Brain microvascular endothelial cell (primary cell): Measurements from ENCODE around the gene SS18.
A peak's percentile ranks its signal among the peaks of the same experiment; 100 is the strongest.

ENCODE experiments used
- DNase-seq: peaks from one replicate; pipeline ENCODE4 v3.0.0-alpha.2; 2020
- H3K27ac ChIP-seq: fragments of 250-450 bp; sonication (Bioruptor Pico); 2 replicates; pipeline ENCODE4 v1.5.1; 2020; ENCODE audit warnings: mild to moderate bottlenecking, moderate library complexity
- H3K27me3 ChIP-seq: fragments of 250-450 bp; sonication (Bioruptor Pico); replicated peaks from 2 replicates; pipeline ENCODE4 v1.5.1; 2020; ENCODE audit warnings: mild to moderate bottlenecking
- H3K36me3 ChIP-seq: fragments of 250-450 bp; sonication (Bioruptor Pico); replicated peaks from 2 replicates; pipeline ENCODE4 v1.5.1; 2020; ENCODE audit warnings: mild to moderate bottlenecking
- H3K4me3 ChIP-seq: 2 replicates; pipeline ENCODE4 v1.5.1; 2011; ENCODE audit warnings: low read depth, mild to moderate bottlenecking, control low read depth, low read length, moderate library complexity
- in situ Hi-C: cut with HindIII; loops from 2 replicates; pipeline ENCODE4 v1.10.0; 2017; ENCODE audit warnings: low sequenced_read_pairs, low pct_ligation_motif_present
- TF ChIP-seq, protein P1 (sequence below): IDR thresholded peaks from 2 replicates; pipeline ENCODE4 v1.5.1; 2011; ENCODE audit warnings: low read depth, mild to moderate bottlenecking, moderate library complexity, low read length, control low read depth, inconsistent platforms; ENCODE audit errors: missing control alignments

Gene SS18

GRCh38 chr18:26004832-26005231 is 85.6 kb downstream of the SS18 start:
- no peak overlapping the region for H3K4me3 ChIP-seq
- no peak for DNase-seq
- TF ChIP-seq, protein P1, sequence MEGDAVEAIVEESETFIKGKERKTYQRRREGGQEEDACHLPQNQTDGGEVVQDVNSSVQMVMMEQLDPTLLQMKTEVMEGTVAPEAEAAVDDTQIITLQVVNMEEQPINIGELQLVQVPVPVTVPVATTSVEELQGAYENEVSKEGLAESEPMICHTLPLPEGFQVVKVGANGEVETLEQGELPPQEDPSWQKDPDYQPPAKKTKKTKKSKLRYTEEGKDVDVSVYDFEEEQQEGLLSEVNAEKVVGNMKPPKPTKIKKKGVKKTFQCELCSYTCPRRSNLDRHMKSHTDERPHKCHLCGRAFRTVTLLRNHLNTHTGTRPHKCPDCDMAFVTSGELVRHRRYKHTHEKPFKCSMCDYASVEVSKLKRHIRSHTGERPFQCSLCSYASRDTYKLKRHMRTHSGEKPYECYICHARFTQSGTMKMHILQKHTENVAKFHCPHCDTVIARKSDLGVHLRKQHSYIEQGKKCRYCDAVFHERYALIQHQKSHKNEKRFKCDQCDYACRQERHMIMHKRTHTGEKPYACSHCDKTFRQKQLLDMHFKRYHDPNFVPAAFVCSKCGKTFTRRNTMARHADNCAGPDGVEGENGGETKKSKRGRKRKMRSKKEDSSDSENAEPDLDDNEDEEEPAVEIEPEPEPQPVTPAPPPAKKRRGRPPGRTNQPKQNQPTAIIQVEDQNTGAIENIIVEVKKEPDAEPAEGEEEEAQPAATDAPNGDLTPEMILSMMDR: no peak
- no peak overlapping the region for H3K27ac ChIP-seq
- in situ Hi-C loops: no loop called here
- H3K36me3 ChIP-seq: no peaks in the 10 kb centered on the region
- no peaks in the 10 kb centered on the region for H3K27me3 ChIP-seq

- H3K27me3 ChIP-seq: no peaks in the 10 kb centered on the region
- no peaks in the 10 kb centered on the region for H3K36me3 ChIP-seq
- TF ChIP-seq, protein P1: no peak
- no peak overlapping the region for H3K27ac ChIP-seq
- H3K4me3 ChIP-seq: no peak overlapping the region
- no peak for DNase-seq
- in situ Hi-C loops: no loop called here
Observed at GRCh38 chr18:26003817-26004216, 86.6 kb downstream of the SS18 start.

GRCh38 chr18:26003356-26003755 is 87.1 kb downstream of the SS18 start:
- in situ Hi-C loops: no loop called here
- H3K27me3 ChIP-seq: no peaks in the 10 kb centered on the region
- H3K4me3 ChIP-seq: no peak overlapping the region
- no peak for DNase-seq
- H3K27ac ChIP-seq: no peak overlapping the region
- no peaks in the 10 kb centered on the region for H3K36me3 ChIP-seq
- TF ChIP-seq, protein P1: no peak

DNA sequence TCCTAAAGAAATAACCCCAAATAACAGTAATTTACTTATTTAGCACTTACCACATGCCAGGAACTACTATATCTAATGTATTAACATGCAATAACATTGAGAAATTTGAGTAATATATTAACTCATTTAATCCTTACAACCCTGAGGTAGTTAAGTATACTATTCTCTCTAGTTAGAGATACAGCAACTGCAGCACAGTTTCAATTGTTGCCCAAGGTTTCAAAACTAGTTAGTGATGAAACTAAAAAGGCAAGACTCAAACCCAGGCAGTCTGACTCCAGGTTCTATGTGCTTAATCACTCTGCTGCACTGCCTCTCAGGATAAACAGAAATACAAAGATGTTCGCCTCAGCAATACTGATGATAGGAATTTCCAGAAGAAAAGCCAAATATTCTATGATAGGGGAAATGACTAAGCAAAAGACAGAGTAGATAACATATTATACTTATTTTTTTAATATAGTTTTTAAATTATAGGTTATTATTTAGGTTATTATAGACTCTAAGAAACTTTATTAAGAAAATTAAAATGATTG is 88.0 kb downstream of the SS18 start:
- peak; percentile 39 for DNase-seq
- TF ChIP-seq, protein P1: no peak
- Histone ChIP-seq H3K27me3 (no peaks in the 10 kb centered on the region), H3K27ac (no peak overlapping the region), H3K4me3 (no peak overlapping the region), H3K36me3 (no peaks in the 10 kb centered on the region)
- in situ Hi-C loops: no loop called here

DNA sequence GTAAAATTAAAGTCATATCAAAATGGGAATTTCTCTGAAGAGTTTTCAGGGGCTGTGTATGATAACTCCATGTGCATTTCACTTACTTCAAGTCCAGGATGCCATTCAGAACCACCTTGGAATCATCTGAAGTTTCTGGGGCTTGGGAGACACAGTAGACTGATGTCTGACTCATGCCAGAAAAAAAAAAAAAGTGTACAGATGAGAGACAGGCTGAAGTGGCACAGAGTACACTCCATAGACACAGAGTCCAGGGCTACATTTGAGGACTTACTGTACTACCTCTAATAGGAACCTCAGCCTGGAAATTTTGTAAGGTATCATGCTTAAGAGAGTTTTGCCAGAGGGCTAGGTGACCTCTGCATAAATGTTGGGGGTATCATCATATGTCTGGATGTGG is 92.0 kb downstream of the SS18 start:
- in situ Hi-C loops: no loop called here

More for the DNA sequence above, 92.0 kb downstream of the SS18 start:
- TF ChIP-seq, protein P1: no peak
- no peaks in the 10 kb centered on the region for H3K36me3 ChIP-seq
- no peak overlapping the region for H3K27ac ChIP-seq
- H3K4me3 ChIP-seq: no peak overlapping the region
- DNase-seq: no peak
- H3K27me3 ChIP-seq: no peaks in the 10 kb centered on the region
